ENCODE data around the gene FBXW8.

Gene FBXW8

DNA sequence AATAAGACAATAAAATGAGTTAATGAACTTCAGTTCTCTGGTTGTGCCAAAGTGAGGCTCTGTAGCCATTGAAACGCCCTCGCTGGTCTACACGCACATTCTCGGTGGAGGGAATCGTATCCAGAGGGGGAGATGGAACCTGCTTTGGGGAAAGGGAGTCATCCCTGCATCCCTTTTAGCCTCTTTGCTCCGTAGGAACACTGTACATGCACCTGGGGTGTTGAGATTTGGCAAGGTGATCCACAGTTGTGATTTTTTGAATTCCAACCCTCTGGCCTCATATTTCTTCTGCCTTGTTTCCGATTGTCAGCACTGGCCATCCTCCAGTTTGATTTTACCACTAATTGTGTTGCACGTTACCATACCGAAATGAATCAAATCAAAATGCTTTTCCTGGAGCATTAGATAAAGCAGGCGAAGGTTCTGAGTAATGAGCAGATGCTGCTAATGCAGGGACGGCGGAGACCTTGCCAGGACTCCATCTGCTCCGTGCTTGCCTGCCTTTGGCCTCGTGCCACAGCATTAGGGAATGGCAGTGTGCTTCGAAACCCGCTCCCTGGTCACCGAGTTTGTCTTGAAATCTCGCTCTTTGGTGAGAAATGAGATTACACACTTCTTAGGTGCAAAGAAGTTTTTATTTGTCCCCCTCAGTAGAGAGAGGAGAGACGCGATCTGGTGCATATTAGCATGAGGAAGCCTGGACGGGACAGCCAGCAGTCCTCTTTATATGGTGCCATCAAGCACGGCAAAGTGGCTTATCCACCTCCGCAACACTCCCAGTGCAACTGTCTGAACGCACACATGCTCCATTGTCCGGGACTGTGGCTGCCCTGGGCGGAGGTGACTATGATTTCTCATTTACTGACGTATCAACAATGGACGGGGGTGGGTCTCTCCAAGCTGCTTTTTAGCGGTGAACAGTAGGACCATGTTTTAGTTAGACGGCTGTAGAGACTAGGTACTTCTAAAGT, 59.1 kb downstream of the FBXW8 start:
- no peak for TF ChIP-seq CTCF (conservative IDR thresholded peaks at IDR 0.05)
- no peak for TF ChIP-seq ZFX (IDR thresholded peaks at IDR 0.05)
- H3K27ac ChIP-seq = no peak overlapping the region

DNA sequence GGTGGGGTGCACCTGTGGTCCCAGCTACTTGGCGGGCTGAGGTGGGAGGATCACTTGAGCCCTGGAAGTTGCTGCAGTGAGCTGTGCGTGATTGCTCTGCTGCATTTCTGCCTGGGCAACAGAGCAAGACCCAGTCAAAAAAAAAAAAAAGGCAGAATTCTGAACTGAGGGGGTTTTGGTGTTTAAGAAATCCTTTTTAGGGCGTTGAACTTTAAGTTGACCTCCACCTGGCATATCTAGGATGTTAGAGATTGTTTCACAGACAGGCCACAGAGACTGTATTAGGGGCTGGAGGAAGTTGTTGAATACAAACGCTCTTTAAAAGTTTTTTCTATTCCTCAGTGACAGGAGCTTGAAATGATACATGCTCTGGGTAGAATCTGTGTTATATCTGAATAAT, 60.5 kb downstream of the FBXW8 start:
- TF ChIP-seq CTCF (conservative IDR thresholded peaks at IDR 0.05) = no peak
- no peak for TF ChIP-seq ZFX (IDR thresholded peaks at IDR 0.05)
- H3K27ac ChIP-seq = no peak overlapping the region

DNA sequence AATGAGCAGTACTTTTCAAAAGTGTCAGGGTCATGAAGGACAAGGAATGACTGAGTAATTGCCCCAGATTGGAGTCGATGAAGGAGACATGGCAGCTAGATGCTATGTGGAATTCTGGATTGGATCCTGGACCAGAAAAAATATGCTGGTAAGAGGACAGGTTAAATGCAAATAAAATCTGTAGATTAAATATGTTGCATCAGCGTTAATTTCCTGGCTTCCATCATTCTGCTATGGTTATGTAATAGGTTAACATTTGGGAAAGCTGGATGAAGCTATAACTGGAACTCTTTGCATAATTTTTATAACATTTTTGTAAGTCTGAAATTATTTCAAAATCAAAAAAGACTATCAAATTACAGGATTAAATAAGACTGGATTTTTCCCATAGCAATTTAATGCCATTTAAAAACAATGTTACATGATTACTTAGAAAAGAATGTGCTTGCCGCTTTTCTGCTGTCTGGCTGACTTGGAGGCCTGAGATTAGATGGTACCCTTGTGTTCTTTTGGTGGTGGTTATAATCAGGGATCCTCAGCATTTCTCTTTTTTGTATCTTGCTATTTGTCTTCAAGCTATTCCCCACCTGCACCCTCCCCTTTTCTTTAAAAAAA, 65.1 kb downstream of the FBXW8 start:
- no peak overlapping the region for H3K27ac ChIP-seq

DNA sequence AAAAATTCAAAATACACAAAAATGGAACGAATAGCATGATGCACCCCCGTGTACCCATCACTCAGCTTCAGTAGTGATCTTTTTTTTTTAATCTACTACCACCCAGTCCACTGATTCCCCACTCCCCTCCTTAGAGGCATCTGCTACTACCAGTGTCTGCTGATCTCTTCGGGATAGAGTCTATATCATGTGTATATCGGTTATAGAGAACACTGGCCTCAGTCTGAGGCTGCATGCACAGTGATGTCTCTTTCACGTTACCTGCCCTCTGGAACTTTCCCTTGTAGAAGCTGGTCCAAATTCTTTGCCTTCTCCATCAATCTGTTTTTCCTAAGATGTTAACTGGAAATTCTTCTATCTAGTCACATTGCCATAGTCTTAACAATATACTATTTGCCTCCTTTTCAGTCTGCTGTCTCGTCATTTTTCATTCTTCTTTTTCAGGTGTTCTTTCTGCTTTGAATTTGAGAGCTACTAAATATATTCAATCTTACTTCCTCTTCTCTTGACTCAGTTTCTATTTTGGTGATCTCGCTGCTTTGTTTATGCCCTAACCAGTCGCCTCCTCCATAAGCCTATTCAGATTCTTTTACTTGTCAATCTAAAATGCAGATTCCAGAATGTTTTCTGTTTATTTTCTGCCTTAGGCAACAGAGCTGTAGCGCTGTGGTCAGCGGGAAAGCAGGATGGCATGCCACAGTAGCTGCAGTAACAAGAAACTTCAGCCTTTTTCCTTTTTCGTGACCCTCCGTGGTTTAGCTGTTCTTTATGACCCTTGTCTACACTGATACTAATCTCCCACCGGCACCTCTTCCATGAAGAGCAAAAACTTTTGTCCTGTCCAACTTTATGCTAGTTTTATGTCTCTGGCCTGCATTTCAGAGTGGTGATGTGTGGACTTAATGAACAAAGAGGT, 67.0 kb downstream of the FBXW8 start:
- H3K27ac ChIP-seq = no peak overlapping the region
- no peak for TF ChIP-seq ZFX (IDR thresholded peaks at IDR 0.05)
- no peak for TF ChIP-seq CTCF (conservative IDR thresholded peaks at IDR 0.05)

More for the DNA sequence above, 65.1 kb downstream of the FBXW8 start:
- TF ChIP-seq ZFX (IDR thresholded peaks at IDR 0.05) (no peak), CTCF (conservative IDR thresholded peaks at IDR 0.05) (no peak)

DNA sequence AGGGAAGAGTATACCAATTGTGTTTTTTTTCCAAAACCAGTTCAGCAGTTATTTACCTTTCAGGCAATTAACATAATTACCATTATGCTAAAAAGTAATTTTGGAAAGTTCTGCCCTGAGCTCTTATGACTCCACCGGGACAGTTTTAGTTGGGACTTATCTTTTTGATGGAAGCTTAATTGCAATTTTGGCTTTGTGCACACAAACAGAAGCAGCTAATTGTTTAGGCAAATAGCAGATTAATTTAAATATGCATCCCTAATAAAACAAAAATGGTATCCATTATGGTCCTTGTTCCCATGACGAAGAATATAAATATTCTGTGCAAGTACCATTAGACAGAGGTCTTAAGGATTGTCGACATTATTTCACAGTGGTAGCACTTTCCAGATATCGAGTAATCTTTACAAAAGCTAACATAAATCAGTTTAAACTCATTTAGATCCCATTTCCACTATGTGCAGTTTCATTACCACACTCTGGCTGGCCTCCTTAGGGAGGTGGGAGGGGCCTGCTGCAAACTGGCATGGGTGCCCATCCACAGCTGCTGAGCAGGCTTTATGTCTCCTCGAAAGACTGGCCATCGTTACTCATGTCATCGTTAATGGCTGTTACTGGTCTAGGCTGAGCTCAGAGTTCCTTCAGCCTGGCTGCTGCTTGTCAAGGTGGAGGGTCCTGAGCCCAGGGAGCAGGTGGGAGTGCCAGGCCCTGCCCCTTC, 68.2 kb downstream of the FBXW8 start:
- H3K27ac ChIP-seq = peak overlapping the region; percentile 73
- TF ChIP-seq CTCF (conservative IDR thresholded peaks at IDR 0.05) = no peak
- TF ChIP-seq ZFX (IDR thresholded peaks at IDR 0.05) = no peak

GRCh38 chr12:116980083-116980482, 69.3 kb downstream of the FBXW8 start:
- H3K27ac ChIP-seq = peak overlapping the region; percentile 73
- TF ChIP-seq CTCF (conservative IDR thresholded peaks at IDR 0.05) (no peak), ZFX (IDR thresholded peaks at IDR 0.05) (no peak)
